ENCODE results near the gene PDE6A. TPM values are rescaled to one million over a fixed set of nuclear protein-coding genes. Genes with fewer than 3 reads are reported as not detected.

The PDE6A gene
- total and polyA plus RNA-seq, 2 of the 13 experiments (the other 11 are each of a cell fraction or from before 2014, with no cell fraction given): 0.01 TPM; not detected in 1

- no peak for TF ChIP-seq ZBTB44 (CRISPR knock-in tag; IDR thresholded peaks at IDR 0.05)
- TF ChIP-seq KLF11 (CRISPR knock-in tag; IDR thresholded peaks at IDR 0.05): no peak
- TF ChIP-seq ZNF496 (CRISPR knock-in tag; IDR thresholded peaks at IDR 0.05; ENCODE audit: insufficient replicate concordance): no peak
- no peak for TF ChIP-seq ZHX2 (IDR thresholded peaks at IDR 0.05; ENCODE audit: low read depth)
- no peak for TF ChIP-seq ZHX2 (CRISPR knock-in tag; IDR thresholded peaks at IDR 0.05; ENCODE audit: borderline replicate concordance)
- TF ChIP-seq NCOA2 (CRISPR knock-in tag; IDR thresholded peaks at IDR 0.05): no peak
- no peak for TF ChIP-seq ZNF432 (CRISPR knock-in tag; IDR thresholded peaks at IDR 0.05; ENCODE audit: borderline replicate concordance)
- TF ChIP-seq FOXA1 (IDR thresholded peaks at IDR 0.05): no peak
- no peak for TF ChIP-seq FOXA1 (CRISPR knock-in tag; IDR thresholded peaks at IDR 0.05)
- H3K27ac ChIP-seq (ENCODE audit: extremely low read length, insufficient read depth, low read length): no peak overlapping the region
- H3K9ac ChIP-seq (ENCODE audit: insufficient read depth, low read depth, low read length): no peak overlapping the region
- ChIA-PET POLR2A (no interaction called here), CTCF (ENCODE audit: low intra/inter-chr PET ratio, low total read pairs) (interaction anchor here (0.6 kb wide), 1 partner anchor 388 kb away, joined by 3 read pairs; no protein-coding TSS in a partner anchor)
- H3K4me1 ChIP-seq (ENCODE audit: insufficient read depth, low read length): no peaks in the 10 kb centered on the region
- no peak overlapping the region for H3K4me3 ChIP-seq (replicated peaks in 1 of 3; ENCODE audit: insufficient read depth in 1 of 3, low read depth in 2 of 3, low read length in 3 of 3)
- in situ Hi-C loops (cut with HindIII; ENCODE audit: extremely low pct_ligation_motif_present, low pct_unique_long_range_greater_than_20kb) (loop anchor here (5.0 kb wide), 1 partner anchor 193 kb away; no protein-coding TSS in a partner anchor), intact Hi-C loops (cut with micrococcal nuclease; ENCODE audit: unreplicated experiment) (loop anchor here (10.0 kb wide), 1 partner anchor 295 kb away; no protein-coding TSS in a partner anchor)
- DNase-seq (ENCODE audit: low spot score) (no peak), ATAC-seq (no peak), FAIRE-seq (no peak)
- H3K9me3 ChIP-seq (ENCODE audit: low read length): no peaks in the 10 kb centered on the region
- 79% methylated on average over 3 of the region's 3 CpGs for whole genome bisulfite sequencing (ENCODE audit: low lambda C conversion rate)
- H3K36me3 ChIP-seq (replicated peaks in 1 of 2; ENCODE audit: control insufficient read depth in 1 of 2, insufficient read depth in 2 of 2, low read length in 2 of 2): no peaks in the 10 kb centered on the region; a peak in 1 of 5 replicates
- H2AFZ ChIP-seq (ENCODE audit: low read length): no peak overlapping the region
- no peaks in the 10 kb centered on the region for H3K79me2 ChIP-seq (ENCODE audit: insufficient read depth, low read length)
- no peak overlapping the region for H3K4me2 ChIP-seq (ENCODE audit: low read depth, low read length)
- H4K20me1 ChIP-seq (ENCODE audit: insufficient read depth, low read length): no peaks in the 10 kb centered on the region
- no peaks in the 10 kb centered on the region for H3K27me3 ChIP-seq (ENCODE audit: control insufficient read depth in 1 of 2, insufficient read depth in 2 of 2, low read length in 2 of 2)
- BruUV-seq (replicated peaks): no TSS peak
These were observed 114.6 kb downstream of the PDE6A start for GRCh38 chr5:149829954-149830353.
